HG02938 (cell line): ENCODE data around the gene LATS2.
"Not testable (repeated sequence)": the region's sequence is repeated elsewhere in the genome, so short reads cannot be mapped to it uniquely, and the experiment has no call there.

ENCODE experiments used
- ATAC-seq: cut with Tn5 transposase; IDR thresholded peaks from one replicate; pipeline ENCODE4 v1.9.1; 2021; ENCODE audit warnings: mild to moderate bottlenecking, moderate library complexity; ENCODE audit not compliant: unreplicated experiment

Gene LATS2

DNA sequence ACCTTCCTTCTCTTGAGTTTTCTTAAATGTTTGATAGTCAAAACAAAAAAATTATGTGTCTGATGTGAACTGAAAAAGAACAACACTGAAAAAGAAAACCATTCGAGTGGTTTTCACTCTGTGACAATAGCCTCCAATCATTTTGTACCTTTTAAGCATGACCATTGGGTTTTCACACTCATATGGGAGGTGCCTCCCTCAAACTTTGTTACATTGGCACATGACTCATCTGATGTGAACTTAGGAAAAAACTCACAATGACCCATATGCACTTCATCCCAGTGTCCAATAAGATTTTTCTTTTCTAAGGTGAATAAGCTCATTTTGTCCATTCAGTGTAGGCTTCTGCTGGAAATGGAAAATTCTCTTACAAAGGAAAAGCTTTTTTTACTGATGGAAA is 92.2 kb downstream of the LATS2 start:
- no peak for ATAC-seq

DNA sequence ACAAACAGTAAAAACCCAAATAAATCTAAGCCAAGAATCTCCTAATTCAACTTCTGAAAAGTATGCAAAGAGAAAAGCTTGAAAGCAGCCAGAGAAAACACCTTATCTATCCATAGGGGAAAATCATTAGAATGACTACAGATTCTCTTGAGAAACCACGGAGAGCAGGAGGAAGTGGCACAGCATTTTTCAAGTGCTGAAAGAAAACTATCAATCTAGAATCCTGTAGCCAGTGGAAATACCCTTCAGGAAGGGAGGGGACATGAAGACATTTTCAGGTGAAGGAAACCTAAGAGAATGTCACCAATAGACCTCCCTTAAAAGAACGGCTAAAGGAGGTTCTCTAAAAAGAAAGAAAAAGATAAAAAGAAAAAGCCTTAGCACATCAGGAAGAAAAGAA is 92.6 kb downstream of the LATS2 start:
- no peak for ATAC-seq

DNA sequence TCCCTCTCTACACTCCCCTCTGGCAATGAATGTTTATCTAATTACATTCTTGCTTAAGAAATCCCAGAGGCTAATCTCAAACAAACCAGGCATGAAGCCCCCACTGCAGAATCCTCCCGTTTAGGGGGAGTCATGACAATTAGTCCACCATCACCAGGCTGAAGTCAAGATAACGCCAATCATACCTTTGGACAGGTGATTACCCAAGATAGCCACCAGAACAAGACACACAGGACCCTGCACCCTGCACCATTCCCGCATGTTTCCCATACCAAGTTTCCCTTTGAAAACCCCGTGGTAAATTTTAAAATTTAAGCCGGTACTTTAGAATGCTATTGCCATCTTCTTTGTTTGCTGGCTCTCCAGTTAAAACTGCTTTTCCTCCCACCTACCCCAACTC is 94.0 kb downstream of the LATS2 start:
- no peak for ATAC-seq

DNA sequence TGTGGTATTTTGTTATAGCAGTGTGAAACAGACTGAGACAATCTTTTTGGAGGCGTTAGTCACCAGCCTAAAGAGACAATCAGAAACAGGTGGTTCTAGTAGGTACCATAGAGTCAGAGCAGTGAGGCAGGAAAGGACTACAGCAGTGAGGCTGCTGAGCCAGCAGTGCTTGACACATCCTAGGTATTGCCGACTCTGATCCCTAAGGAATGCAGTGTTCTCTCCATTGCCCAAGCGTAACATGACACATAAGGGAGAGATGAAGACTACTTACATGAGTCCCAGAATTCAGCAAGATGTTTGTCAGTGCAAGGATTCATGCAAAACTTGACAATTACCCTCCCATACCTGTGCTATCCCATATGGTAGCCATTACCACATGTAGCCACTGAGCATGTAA is 96.5 kb downstream of the LATS2 start:
- ATAC-seq: no peak

DNA sequence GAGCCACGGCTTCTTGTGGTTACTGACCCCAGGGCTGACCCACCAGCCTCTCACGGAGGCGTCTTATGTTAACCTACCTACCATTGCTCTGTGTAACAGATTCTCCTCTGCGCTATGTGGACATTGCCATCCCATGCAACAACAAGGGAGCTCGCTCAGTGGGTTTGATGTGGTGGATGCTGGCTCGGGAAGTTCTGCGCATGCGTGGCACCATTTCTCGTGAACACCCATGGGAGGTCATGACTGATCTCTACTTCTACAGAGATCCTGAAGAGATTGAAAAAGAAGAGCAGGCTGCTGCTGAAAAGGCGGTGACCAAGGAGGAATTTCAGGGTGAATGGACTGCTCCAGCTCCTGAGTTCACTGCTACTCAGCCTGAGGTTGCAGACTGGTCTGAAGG is 99.7 kb downstream of the LATS2 start:
- not testable (repeated sequence) for ATAC-seq

DNA sequence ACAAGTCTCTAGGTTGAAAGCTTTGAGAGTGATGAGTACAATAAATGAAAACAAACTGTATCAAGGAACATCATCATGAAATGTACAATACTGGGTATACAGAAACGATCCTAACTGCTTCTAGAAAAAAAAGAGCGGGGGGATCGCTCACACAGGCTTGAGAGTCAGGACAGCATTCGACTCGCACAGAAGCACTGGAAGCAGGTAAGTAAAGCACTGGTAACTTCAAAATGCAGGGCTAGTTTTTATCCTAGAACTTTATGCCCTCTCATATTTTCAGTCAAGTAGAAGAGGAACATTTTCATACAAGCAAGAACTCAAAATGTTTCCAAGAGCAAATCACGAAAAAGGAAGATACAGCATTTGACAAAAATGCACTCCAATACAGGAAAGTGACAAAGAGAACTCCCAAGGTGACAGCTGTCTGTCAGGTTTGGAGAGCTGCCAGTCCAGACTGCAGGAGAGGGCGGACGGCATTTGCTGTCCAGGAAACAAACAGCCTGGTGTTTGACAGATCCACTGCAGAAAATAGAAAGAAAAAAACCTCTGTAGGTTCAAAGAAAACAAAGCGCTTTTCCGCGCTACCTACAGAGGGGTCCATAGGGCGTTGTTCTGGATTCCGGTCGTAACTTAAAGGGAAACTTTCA is 100.6 kb downstream of the LATS2 start:
- no peak for ATAC-seq

DNA sequence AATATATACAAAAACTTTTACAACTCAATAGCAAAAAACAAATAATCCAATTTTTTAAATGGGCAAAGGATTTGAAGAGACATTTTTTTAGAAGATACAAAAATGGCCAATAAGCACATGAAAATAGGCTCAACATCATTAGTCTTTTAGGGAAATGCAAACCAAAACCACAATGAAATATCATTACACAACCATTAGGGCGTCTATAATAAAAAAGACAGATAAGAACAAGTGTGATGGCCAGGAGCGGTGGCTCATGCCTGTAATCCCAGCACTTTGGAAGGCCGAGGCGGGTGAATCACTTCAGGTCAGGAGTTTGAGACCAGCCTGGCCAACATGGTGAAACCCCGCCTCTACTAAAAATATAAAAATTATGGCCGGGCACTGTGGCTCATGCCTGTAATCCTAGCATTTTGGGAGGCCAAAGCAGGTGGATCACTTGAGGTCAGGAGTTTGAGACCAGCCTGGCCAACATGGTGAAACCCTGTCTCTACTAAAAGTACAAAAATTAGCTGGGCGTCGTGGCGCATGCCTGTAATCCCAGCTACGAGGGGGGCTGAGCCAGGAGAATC is 104.3 kb downstream of the LATS2 start:
- ATAC-seq: not testable (repeated sequence)

DNA sequence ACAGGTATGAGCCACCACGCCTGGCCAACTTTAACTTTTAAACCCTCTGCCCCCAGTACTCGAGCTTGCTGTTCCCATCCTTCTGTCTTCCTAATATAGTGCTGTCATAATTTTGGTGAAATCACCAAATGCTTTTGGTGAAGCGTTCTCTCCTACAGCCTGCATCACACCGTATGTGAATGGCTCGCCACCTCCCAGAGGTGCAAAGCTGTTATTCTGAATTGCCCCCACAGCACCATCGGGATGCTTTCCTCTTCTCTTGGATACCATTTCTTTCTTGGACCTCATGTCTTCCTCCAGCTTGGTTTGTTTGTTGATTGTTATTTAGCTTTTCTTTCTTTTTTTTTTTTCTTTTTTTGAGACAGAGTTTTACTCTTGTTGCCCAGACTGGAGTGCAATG is 105.9 kb downstream of the LATS2 start:
- no peak for ATAC-seq

DNA sequence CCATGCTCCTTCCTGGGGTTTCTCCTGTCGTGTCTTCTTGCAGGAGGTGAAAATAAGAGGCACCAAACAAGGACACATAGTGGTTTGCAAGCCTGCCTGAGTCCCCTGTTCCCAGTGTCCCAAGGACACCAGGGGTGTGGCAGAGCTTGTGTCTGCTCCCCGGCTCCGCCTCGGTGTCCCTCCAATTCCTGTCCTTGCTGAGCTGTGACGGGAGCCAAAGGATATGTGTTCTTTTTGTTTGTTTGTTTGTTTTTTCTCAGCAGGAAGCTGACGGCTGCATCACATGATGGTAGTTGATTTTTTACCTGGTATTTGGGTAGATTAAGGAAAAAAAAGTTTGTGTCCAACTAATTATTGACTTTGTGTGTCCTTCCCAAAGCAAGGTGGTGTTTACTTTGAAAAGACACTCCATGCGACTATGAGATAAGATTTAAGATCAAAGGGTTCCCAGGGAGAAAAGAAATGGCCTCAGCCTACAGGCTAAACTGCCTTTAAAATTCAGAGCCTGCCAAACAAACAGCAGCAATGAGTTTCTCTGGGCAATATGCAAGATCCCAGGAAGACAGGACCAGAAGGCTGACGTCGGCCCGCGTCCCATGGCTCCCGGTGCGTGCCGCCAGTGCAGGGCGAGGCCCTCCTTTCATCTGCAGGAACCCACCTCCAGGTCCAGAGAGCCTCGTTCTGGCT is 108.0 kb downstream of the LATS2 start:
- ATAC-seq: no peak

DNA sequence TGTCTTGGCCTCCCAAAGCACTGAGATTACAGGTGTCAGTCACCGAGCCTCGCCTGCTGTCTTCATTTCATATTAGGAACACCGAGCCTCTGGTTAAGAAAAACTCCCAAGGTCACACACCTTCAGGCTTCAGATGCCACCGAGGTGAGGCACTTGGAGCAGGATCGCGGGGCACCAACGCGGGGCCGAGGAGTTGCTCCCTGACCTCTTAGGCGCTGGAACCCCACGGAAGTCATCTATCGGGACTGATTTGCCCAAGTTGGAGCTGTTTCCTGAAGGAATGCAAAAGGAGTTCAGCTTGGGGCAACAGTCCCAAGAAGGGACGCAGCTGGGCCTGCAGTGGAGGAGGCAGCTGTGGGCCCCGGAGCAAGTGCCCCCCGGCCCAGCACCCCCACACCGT is 108.5 kb downstream of the LATS2 start:
- ATAC-seq: no peak

DNA sequence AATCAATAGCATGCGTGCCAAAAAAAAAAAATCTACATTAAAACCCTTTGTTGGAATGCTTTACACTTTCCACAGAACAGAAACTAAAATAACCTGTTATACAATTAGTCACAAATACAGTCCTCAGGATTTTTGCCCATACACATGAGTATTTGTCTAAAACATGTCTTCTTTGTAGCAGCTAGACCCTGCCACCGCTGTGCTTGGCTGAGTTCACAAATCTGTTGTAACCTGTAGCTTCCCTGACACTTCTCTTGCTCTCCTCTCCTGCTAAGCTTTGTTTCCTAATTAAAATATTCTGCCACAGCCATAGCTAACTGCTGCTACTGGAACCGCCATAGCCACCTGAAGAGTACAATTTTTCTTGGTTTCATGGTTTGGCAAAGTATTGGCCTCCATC is 113.4 kb downstream of the LATS2 start:
- not testable (repeated sequence) for ATAC-seq

DNA sequence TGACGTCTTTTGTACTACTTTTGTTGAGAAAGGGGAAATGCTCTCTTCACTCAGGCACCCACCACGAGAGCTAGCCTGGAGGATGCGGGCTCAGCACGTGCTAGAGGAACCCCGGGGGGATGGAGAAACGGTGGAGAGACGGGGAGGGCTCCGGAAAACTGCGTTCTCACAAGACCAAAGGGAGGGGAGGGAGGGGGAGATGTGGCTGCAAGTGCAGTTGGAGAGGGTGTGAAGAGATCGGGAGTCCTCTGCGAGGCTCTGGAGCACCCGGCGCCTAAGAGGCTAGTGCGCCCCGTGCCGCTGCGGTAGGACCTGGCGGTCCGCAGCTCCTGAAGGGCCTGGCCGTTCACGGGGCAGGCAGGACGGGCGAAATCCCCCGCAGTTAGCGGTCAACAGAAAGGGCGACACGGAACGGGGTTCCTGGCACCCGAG is 115.4 kb downstream of the LATS2 start:
- ATAC-seq: no peak

DNA sequence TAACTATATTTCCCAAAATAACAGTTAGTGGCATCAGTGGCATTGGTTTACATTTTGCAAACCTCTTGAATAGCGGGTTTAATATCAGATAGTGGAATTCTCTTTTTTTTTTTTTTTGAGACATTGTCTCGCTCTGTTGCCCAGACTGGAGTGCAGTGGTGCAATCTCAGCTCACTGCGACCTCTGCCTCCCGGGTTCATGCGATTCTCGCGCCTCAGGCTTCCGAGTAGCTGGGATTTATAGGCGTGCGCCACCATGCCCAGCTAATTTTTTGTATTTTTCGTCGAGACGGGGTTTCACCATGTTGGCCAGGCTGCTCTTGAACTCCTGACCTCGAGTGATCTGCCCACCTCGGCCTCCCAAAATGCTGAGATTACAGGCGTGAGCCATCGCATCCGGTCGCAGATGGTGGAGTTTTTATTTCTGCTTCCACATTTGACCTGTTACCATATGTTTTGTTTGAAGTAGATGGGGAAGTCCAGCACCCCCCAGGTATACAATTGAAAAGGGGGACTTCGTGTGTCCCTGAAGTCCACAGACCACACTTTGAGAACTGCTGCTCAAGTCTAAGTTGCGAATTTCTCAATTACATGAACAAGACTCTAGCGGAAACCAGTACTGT is 118.3 kb downstream of the LATS2 start:
- no peak for ATAC-seq

DNA sequence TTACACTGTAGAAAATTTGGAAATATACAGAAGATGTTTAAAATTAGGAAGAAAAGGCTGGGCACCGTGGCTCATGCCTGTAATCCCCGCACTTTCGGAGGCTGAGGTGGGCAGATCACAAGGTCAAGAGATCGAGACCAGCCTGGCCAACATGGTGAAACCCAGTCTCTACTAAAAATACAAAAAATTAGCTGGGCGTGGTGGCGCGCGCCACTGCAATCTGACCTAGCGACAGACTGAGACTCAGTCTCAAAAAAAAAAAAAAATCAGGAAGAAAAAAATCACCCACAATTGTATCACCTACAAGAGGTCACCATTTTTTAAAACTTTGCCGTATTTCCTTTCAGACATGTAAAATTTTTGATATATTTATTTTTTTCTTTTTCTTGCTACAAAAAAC is 120.9 kb downstream of the LATS2 start:
- ATAC-seq: not testable (repeated sequence)

DNA sequence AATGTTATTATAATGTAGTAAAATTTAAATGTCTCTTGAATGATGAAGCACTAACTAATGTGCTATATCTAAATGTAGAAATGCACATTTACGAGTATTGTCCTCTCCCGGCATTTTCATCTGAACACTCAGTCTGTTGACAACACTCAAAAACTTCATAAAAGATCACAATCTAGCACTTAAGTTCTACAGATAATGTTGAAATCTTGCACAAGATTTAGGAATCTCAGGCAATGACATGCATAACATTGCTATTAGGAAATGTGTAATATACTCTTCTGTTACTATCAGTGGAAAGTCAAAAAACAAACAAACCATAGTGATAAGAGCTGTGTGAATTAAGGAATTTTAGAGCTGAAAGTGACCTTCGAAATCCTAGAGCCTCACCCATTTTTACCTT is 121.3 kb downstream of the LATS2 start:
- no peak for ATAC-seq

DNA sequence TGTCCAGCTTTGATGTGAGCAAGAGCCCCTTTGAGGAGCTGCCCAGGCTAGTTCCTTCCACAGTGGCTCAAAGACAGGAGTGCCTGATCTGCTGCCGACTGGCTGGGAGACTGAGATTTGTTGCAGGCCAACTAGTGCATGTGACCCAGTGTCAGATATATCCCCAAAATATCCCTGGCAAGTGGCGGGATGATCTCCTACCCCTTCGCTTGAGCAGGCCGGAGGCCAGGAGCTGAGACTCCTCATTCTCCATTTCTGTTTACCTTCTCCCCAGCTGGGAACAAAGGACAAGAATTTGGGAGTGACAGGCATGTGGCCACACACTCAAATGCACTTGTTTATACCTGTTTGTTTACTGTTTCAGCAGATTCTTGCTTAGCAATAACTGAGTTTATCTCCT is 121.7 kb downstream of the LATS2 start:
- ATAC-seq: no peak

DNA sequence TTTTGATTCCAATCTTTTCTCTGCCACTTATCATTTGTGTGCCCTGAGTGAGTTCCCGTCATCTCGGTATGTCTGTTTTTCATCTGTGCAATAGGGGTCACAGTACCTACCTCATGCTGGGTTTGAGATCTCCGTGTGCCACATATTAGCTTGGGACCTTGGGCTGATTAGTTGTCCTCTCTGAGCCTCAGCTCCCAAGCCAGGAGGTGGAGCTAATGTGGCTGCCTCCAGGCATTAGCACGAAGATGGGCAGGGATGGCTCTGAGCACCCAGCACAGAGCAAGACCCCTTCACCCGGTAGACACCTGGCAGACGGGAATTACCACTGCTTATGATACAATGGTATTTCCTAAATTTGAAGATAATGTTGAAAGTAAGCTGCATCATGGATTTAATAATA is 123.1 kb downstream of the LATS2 start:
- ATAC-seq: no peak

DNA sequence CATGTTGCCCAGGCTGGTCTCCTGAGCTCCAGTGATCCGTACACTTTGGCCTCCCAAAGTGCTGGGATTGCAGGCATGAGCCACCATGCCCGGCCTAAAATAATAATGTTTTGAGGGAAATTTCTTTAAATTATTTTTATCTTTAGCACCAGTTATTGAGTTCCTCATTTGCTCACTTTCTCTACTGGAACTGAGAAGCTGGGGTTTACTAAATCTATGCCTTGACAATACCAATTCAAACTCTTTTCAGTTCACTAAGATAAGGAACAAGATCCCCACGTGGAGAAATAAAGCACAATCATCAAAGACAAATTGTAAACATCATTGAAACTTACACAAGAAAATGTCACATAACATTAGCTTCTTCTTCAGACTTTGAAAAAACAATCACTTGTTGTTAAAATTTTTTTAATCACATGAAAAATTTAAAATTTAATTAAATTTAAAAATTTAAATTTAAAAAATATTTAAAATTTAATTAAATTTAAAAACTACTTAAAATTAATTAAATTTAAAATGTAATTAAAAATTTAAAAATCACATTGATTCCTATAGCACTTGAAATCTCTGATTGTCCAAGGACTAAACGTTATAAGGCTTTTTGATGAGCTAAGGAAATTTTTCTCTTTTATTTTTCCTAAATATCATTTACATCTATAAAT is 133.7 kb downstream of the LATS2 start:
- ATAC-seq: no peak

DNA sequence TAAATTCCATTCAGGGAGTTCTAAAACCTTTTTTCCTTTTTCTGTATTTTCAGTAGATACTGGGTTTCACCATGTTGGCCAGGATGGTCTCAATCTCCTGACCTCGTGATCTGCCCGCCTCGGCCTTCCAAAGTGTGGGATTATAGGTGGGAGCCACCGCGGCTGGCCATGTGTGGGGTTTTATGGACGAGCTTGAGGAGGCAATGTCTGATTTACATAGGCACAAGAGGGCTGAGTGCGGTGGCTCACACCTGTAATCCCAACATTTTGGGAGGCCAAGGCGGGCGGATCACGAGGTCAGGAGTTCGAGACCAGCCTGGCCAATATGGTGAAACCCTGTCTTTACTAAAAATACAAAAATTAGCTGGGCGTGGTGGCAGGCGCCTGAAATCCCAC is 136.0 kb downstream of the LATS2 start:
- not testable (repeated sequence) for ATAC-seq

DNA sequence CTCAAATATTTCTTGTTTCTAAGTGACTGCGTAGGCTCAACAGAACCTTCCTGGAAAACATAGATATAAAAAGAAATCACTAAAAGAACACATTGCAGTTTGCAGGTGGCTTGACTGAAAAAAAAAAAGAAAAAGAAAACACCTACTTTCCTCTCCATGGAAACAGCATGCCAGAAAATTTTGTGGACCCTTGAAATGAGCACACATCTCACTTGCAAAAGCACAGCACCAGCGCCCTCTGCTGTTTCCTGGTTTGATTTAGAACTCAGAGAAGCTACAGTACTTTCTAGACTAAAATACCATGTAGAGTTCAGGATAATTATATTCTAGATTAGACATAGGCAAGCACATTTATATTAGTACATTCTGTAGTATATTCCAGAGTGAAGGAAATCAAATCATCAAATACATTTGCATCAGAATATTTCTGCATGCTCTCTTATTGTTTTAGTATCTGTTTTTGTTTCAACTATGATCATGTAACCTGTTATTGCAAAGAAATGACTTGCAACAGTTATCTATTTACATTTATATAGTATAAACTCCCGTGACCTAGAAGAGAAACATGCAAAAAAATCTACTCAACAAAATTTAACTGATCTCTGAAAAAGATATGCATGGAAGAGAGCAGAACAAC is 136.5 kb downstream of the LATS2 start:
- no peak for ATAC-seq

DNA sequence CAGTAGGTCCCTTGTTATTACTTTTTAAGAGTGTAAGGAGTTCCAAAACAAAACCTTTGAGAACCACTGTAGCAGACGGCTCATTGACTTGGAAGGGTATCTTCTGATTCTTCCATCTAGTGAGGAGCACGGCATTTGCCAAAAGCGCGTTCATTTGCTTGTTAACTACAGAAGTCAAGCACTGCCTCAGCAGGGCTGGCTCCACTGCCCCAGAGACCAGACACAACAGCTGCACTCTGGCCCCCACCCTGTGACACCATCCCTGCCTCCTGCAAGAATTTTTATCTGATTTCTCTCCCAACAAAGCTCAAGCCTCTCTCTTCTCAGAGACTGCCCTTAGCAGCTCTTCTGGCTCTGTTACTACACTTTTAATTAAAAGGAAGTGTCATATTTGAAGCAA is 138.1 kb downstream of the LATS2 start:
- ATAC-seq: no peak
